ENCODE results near the gene LRRC66. TPM values are rescaled to one million over a fixed set of nuclear protein-coding genes. Genes with fewer than 3 reads are reported as not detected.

Gene LRRC66
- total and polyA plus RNA-seq, 2 of the 8 experiments (the other 6 are each of a cell fraction or from before 2014, with no cell fraction given) = 0.05 to 0.11 TPM

- TF ChIP-seq TAF1 (IDR thresholded peaks at IDR 0.05; ENCODE audit: low read depth, low read length) (no peak), CHD1 (IDR thresholded peaks at IDR 0.05; ENCODE audit: low read depth, low read length) (no peak), SAP30 (IDR thresholded peaks at IDR 0.05; ENCODE audit: insufficient read depth, insufficient replicate concordance, low read length) (no peak), MAFK (IDR thresholded peaks at IDR 0.05; ENCODE audit: low read depth, low read length) (no peak), RXRA (IDR thresholded peaks at IDR 0.05; ENCODE audit: insufficient read depth, low read depth, low read length) (no peak), YY1 (IDR thresholded peaks at IDR 0.05; ENCODE audit: low read depth, low read length) (no peak), RBBP5 (IDR thresholded peaks at IDR 0.05; ENCODE audit: borderline replicate concordance, low read depth, low read length) (no peak), CBX8 (IDR thresholded peaks at IDR 0.05; ENCODE audit: borderline replicate concordance, low read depth, low read length) (no peak)
Measured at GRCh38 chr4:51963841-51964517, 56.2 kb downstream of the LRRC66 start (continued).
